ENCODE measurements around the gene GPATCH3.

Gene GPATCH3

DNA sequence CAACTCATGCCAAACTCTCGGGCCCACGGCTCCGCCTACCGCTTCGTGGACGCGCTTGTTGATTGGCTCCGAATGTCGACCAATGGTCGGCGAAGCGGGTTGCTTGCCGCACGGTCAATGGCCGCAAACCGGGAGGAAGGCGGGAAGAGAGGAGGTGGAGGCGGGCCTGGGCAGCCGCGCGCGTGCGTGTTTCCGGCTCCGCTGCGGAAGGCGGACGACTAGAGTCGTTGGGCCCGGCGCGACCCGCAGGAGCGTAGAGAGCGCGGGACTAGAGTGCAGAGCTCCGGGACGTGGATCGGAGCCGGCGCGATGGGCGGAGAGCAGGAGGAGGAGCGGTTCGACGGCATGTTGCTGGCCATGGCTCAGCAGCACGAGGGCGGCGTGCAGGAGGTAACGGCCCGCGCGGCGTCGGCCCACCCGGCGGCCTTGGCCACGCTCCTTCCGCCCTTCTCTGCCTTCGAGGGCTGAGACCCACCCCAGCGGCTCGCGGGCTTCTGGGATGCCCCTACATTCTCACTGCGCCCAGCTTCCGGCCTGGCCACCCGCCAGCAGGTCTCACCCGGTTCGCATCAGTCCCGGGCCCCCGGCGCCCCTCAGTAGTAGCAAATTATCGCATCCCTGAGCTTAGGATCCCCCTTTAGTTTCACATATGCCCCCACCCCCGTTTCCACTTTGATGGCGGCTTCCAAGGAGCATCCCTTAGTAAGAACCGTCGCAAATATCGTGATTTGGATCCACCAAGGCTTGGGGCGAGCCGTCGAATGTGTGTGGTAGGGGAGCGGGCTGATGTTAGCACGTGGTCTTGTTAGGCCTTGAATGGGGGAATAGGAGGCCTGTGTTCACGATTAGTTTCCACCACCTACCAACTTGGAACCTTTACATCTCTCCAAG is 21.5 kb upstream of the GPATCH3 start, which contains the start of gene NUDC:
Gene NUDC (plus strand): TSS at position 204 of the 891 bp plus-strand sequence. CDS start 106 bp downstream, at position 310.
- peak within 1 kb of the TSS; percentile 91 to 95 for H3K4me3 ChIP-seq

GRCh38 chr1:26921126-26921539 is 20.9 kb upstream of the GPATCH3 start:
- no peaks in the 10 kb centered on the region for H3K27me3 ChIP-seq
- intact Hi-C loops (cut with DNase I; ENCODE audit: low total_unique reads), result loop anchor here (2.0 kb wide), 1 partner anchor 20 kb away; the partner anchor contains the start of gene GPATCH3
- no peak for TF ChIP-seq CTCF (IDR thresholded peaks at IDR 0.05)
- DNase-seq, result peak in 1 of 2 donors; percentile 24
- H3K9me3 ChIP-seq, result no peaks in the 10 kb centered on the region
- H3K4me3 ChIP-seq, result peak overlapping the region; percentile 91 to 95
- H3K36me3 ChIP-seq, result peaks cover 14 to 25% (median 16%) of the 10 kb centered on the region in 3 donors
- H3K4me1 ChIP-seq, result peaks cover 0 to 18% (median 16%) of the 10 kb centered on the region in 4 donors
- peak overlapping the region; percentile 91 to 92 for H3K27ac ChIP-seq

More for the DNA sequence above, 21.5 kb upstream of the GPATCH3 start, which contains the start of gene NUDC:
- Histone ChIP-seq H3K36me3 (peaks cover 20 to 31% (median 22%) of the 10 kb centered on the region in 3 donors), H3K9me3 (no peaks in the 10 kb centered on the region), H3K27me3 (no peaks in the 10 kb centered on the region), H3K4me1 (peaks cover 0 to 18% (median 16%) of the 10 kb centered on the region in 4 donors), H3K27ac (peak within 1 kb of the TSS; percentile 91 to 92)
- intact Hi-C loops (cut with DNase I; ENCODE audit: low total_unique reads), result loop anchor here (2.0 kb wide), 1 partner anchor 21 kb away; the partner anchor contains the start of gene GPATCH3
- no peak for TF ChIP-seq CTCF (IDR thresholded peaks at IDR 0.05)
- DNase-seq, result peak; percentile 96 to 98

DNA sequence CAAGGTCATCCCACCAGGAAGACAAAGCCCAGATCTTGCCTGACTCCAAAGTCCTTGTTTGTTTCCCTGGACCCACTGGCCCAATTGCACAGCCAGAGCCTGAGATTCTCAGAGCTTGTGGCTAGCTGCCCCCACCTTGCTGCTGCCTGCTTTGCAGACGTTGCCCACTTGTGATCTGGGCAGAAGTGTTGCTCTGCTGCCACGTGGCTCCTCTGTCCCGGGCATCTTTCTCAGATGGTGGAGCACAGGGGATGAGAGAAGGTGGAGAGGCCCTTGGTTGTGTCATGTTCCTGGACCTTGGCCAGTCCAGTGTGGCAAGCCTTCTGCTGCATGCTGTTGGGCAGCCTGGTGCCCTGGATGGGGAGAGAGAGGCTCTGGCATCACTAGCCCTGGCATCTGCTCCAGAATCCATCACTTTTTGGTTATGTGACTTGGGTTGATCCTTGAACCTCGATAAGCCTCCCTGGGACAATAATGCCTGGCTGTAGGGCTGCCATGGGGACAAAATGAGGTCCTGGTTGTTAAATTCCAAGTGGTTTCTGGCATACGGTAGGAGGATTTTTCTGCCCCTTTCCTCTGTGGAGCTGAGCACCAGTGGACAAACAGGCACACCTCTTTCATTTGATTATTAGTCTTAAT is 15.1 kb upstream of the GPATCH3 start:
- intact Hi-C loops (cut with DNase I; ENCODE audit: low total_unique reads), result no loop called here
- H3K4me1 ChIP-seq, result no peaks in the 10 kb centered on the region
- H3K4me3 ChIP-seq, result no peak overlapping the region
- H3K27ac ChIP-seq, result no peak overlapping the region
- no peak for DNase-seq
- H3K27me3 ChIP-seq, result no peaks in the 10 kb centered on the region
- H3K36me3 ChIP-seq, result no peaks in the 10 kb centered on the region
- H3K9me3 ChIP-seq, result no peaks in the 10 kb centered on the region
- no peak for TF ChIP-seq CTCF (IDR thresholded peaks at IDR 0.05)

DNA sequence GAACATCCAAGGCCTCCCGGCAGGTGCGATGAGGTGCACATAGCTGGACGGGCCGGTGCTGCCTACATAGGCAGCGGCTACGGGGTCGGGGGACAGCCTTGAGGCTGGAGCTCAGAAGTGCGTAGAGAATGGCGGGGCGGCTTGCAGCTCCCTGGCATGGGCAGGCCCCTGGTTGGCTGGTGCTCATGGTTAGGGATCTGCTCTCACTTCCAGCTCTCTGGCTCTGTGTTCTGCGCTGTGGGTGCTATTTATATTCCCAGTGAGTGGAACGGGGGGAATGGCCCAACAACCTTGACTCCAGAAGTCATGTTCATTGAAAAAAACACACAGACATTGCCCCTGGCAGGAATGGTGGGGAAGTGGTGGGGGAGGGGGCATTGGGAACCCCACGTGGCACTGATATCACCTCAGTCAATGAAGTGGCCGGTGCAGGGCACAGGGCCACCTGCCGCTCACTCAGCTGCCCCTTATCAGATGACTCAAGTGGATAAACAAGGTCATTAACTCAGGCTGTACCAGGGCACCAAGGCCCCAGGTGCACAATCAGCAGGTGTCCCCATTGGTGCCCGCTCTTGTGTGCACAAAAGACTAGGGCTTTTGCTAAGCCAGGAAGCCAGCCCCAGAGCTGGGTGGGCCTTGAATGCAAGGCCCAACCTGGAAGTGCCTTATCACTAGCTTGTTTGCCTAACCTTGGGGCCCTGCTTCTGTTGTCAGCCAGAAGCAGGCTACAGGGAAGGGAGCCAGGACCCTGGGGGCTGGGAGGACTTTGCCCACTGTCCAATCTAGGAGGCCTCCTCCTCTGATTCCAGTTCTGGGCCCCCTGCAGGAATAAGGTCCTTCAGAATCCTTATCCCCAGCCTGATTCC is 13.7 kb upstream of the GPATCH3 start, which contains the start of gene NR0B2:
Gene NR0B2 (minus strand): TSS at position 222 of the 866 bp plus-strand sequence. CDS start 35 bp downstream, at position 187.
- H3K4me3 ChIP-seq, result no peak within 1 kb of the TSS
- intact Hi-C loops (cut with DNase I; ENCODE audit: low total_unique reads), result no loop called here
- no peak within 1 kb of the TSS for H3K27ac ChIP-seq
- no peaks in the 10 kb centered on the region for H3K36me3 ChIP-seq
- H3K27me3 ChIP-seq, result no peaks in the 10 kb centered on the region
- no peaks in the 10 kb centered on the region for H3K4me1 ChIP-seq
- no peak for TF ChIP-seq CTCF (IDR thresholded peaks at IDR 0.05)
- no peak for DNase-seq
- H3K9me3 ChIP-seq, result no peaks in the 10 kb centered on the region

DNA sequence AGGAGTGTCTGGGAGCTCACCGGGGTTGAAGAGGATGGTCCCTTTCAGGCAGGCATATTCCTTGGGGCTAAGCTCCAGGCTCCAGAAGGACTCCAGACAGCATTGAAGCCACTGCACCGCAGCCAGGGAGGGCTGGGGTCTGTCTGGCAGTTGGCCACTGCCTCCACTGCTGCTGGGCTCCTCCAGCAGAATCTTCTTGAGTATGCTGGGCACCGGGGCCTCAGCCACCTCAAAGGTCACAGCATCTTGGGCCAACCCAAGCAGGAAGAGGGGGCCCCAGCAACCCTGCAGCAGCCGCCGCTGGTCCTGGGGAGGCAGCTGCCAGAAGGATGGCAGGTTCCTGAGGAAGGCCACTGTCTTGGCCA is 13.1 kb upstream of the GPATCH3 start:
- Histone ChIP-seq H3K4me1 (no peaks in the 10 kb centered on the region), H3K4me3 (no peak overlapping the region), H3K9me3 (no peaks in the 10 kb centered on the region), H3K27ac (no peak overlapping the region), H3K36me3 (no peaks in the 10 kb centered on the region), H3K27me3 (no peaks in the 10 kb centered on the region)
- no peak for DNase-seq
- intact Hi-C loops (cut with DNase I; ENCODE audit: low total_unique reads), result no loop called here
- no peak for TF ChIP-seq CTCF (IDR thresholded peaks at IDR 0.05)
